Measurements from ENCODE around the gene CNPY1. TPM values are rescaled to one million over a fixed set of nuclear protein-coding genes. Genes with fewer than 3 reads are reported as not detected.
A peak's percentile ranks its signal among the peaks of the same experiment; 100 is the strongest.

Gene CNPY1
- total and polyA plus RNA-seq, 9 of the 15 experiments (the other 6 are each of a cell fraction or from before 2014, with no cell fraction given) = not detected

- no peak for DNase-seq (ENCODE audit: extremely low read depth in 1 of 4, low spot score in 3 of 4)
- under 1% methylated on average over 26 of the region's 26 CpGs for WGBS (ENCODE audit: insufficient coverage, low coverage, missing lambda C conversion rate)
- H3K27ac ChIP-seq (ENCODE audit: extremely low read depth, low read depth, low read length) = no peak overlapping the region
- no TSS peak for BruUV-seq (replicated peaks)
- no peaks in the 10 kb centered on the region for H3K79me2 ChIP-seq (ENCODE audit: control insufficient read depth, insufficient read depth, low read length)
- H3K27me3 ChIP-seq (ENCODE audit: control insufficient read depth in 2 of 2, insufficient read depth in 2 of 2, low read length in 2 of 2) = peaks cover 57% of the 10 kb centered on the region in 2 experiments
- CTCF ChIA-PET (ENCODE audit: low intra/inter-chr PET ratio) = no interaction called here
- POLR2A ChIA-PET = no interaction called here
- no peaks in the 10 kb centered on the region for H3K9me1 ChIP-seq (ENCODE audit: control insufficient read depth, insufficient read depth, low read length)
- H3K4me2 ChIP-seq (ENCODE audit: insufficient read depth, low read length) = no peak overlapping the region
- no peak overlapping the region for H3K9ac ChIP-seq (ENCODE audit: insufficient read depth in 1 of 2, low read depth in 2 of 2, low read length in 2 of 2)
- H3K36me3 ChIP-seq (ENCODE audit: control insufficient read depth, insufficient read depth, low read length) = no peaks in the 10 kb centered on the region
- no peak for FAIRE-seq
- no peak for TF ChIP-seq KHSRP (IDR thresholded peaks at IDR 0.05)
- no peak for TF ChIP-seq ZBTB43 (CRISPR knock-in tag; IDR thresholded peaks at IDR 0.05)
- TF ChIP-seq POLR2A (conservative IDR thresholded peaks at IDR 0.05) = no peak
- TF ChIP-seq MNT (conservative IDR thresholded peaks at IDR 0.05) = no peak
- no peak for TF ChIP-seq HDAC2 (IDR thresholded peaks at IDR 0.05)
- no peak for TF ChIP-seq KAT7 (CRISPR knock-in tag; IDR thresholded peaks at IDR 0.05; ENCODE audit: borderline replicate concordance)
- TF ChIP-seq CHD2 (IDR thresholded peaks at IDR 0.05; ENCODE audit: low read depth, low read length) = no peak
- no peak for TF ChIP-seq KLF10 (CRISPR knock-in tag; IDR thresholded peaks at IDR 0.05)
- TF ChIP-seq HINFP (tag; conservative IDR thresholded peaks at IDR 0.05; ENCODE audit: low read depth) = no peak
- TF ChIP-seq ZNF41 (CRISPR knock-in tag; conservative IDR thresholded peaks at IDR 0.05) = no peak
- intact Hi-C loops (cut with micrococcal nuclease) (no loop called here), in situ Hi-C loops (cut with MboI) (no loop called here)
- peaks cover 7% of the 10 kb centered on the region; the same call in 1 of the 2 replicates for H4K20me1 ChIP-seq (replicated peaks; ENCODE audit: control insufficient read depth, insufficient read depth, low read length)
- H2AFZ ChIP-seq (ENCODE audit: low read depth, low read length) = no peak overlapping the region
- H3K9me3 ChIP-seq (replicated peaks; ENCODE audit: control insufficient read depth, insufficient read depth, low read depth, low read length) = no peaks in the 10 kb centered on the region
- H3K4me1 ChIP-seq (replicated peaks in 1 of 2; ENCODE audit: control insufficient read depth in 2 of 2, insufficient read depth in 2 of 2, low read length in 2 of 2) = peaks cover 0 to 4% of the 10 kb centered on the region in 2 experiments; a peak in 1 of 5 replicates
- ATAC-seq = peak; percentile 33
- H3K4me3 ChIP-seq = no peak overlapping the region
Measured at GRCh38 chr7:155497149-155497901, 49.0 kb downstream of the CNPY1 start.

Data from K562 (cell line).